GM13976 (cell line): ENCODE data around the gene HTRA2.

Source experiments
- DNase-seq: peaks from one replicate; pipeline ENCODE4 v3.0.0; 2012; ENCODE audit warnings: low spot score
- in situ Hi-C: fragments of 300-500 bp; cut with MboI; formaldehyde crosslinking; loops from one replicate; pipeline ENCODE4 v1.12.0; 2022; ENCODE audit warnings: low sequenced_read_pairs, mixed read lengths, inconsistent platforms; ENCODE audit not compliant: unreplicated experiment
- TF ChIP-seq, protein P1 (sequence below): IDR thresholded peaks from 2 replicates; pipeline ENCODE4 v1.5.1; 2012; ENCODE audit warnings: borderline replicate concordance, mild to moderate bottlenecking; ENCODE audit not compliant: insufficient read depth; ENCODE audit errors: extremely low read depth, missing control alignments, control extremely low read depth

HTRA2 gene

GRCh38 chr2:74512744-74513604 is 16.8 kb upstream of the HTRA2 start:
- TF ChIP-seq, protein P1, sequence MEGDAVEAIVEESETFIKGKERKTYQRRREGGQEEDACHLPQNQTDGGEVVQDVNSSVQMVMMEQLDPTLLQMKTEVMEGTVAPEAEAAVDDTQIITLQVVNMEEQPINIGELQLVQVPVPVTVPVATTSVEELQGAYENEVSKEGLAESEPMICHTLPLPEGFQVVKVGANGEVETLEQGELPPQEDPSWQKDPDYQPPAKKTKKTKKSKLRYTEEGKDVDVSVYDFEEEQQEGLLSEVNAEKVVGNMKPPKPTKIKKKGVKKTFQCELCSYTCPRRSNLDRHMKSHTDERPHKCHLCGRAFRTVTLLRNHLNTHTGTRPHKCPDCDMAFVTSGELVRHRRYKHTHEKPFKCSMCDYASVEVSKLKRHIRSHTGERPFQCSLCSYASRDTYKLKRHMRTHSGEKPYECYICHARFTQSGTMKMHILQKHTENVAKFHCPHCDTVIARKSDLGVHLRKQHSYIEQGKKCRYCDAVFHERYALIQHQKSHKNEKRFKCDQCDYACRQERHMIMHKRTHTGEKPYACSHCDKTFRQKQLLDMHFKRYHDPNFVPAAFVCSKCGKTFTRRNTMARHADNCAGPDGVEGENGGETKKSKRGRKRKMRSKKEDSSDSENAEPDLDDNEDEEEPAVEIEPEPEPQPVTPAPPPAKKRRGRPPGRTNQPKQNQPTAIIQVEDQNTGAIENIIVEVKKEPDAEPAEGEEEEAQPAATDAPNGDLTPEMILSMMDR = no peak
- in situ Hi-C loops = no loop called here

DNA sequence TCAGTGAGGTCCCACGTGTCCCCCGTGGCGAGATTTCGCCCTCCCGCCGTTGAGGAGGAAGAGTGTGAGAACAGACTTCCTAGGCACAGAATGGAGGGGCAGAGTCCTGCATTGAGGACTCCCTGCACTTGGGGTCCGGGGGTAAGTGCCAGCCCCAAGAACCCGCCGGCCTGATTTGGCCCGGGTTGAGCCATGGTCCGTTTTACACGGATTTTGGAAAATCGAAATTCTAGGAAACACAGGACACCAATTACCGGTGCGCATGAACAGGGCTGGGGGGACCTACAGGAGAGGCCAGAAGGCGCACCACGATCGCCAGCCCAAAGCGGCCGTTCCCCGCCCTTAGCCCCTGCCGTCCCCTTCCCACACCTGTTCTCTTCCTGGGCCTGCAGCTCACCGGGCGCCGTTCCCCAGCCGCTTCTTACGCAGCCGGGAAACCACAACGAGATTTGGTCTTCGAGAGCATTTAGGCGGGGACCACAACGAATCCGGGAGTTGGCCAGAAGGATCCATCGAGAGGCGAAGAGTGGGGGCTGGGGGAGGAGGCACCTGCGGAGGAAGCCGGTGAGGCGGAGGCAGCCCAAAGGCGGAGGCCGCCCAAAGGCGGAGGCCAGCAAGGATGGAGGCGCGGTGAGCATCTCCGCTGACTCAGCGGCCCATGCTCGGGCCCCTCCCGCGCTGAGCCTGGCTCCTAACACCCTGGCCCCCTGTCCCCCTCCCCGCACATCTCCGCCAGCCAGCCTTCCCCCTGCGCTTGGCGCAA is 15.9 kb upstream of the HTRA2 start:
- TF ChIP-seq, protein P1 = no peak
- DNase-seq = no peak
- in situ Hi-C loops = no loop called here

More at GRCh38 chr2:74512744-74513604, 16.8 kb upstream of the HTRA2 start:
- DNase-seq = no peak

GRCh38 chr2:74514368-74515270 is 15.1 kb upstream of the HTRA2 start, which contains the start of gene TLX2:
TLX2 (plus strand) TSS chr2:74514450; CDS start chr2:74514807, 357 bp downstream.
- in situ Hi-C loops = no loop called here
- DNase-seq = no peak
- TF ChIP-seq, protein P1 = no peak

- in situ Hi-C loops = no loop called here
- TF ChIP-seq, protein P1 = no peak
- DNase-seq = no peak
Observed at GRCh38 chr2:74515271-74515980, 14.3 kb upstream of the HTRA2 start.

GRCh38 chr2:74515981-74516633 is 13.6 kb upstream of the HTRA2 start:
- peak; percentile 93 for DNase-seq
- TF ChIP-seq, protein P1 = no peak
- in situ Hi-C loops = no loop called here
